Gastrocnemius medialis (tissue), 4 donors: ENCODE measurements around the gene BTBD16.

ENCODE experiments used
- CTCF ChIP-seq, 5 experiments: fragments of 450-650 bp in 3 of 5; fragments of 200-600 bp in 2 of 5; sonication (generic) in 2 of 5; IDR thresholded peaks in 4 of 5; conservative IDR thresholded peaks in 1 of 5; 1 replicate in 4 of 5; 2 replicates in 1 of 5; pipeline ENCODE4 v1.5.1; 2016 to 2019; ENCODE audit warnings: antibody characterized with exemption in 5 of 5, mild to moderate bottlenecking in 3 of 5, moderate library complexity in 3 of 5
- POLR2A ChIP-seq, 2 donors: fragments of 450-650 bp; IDR thresholded peaks; one replicate each; pipeline ENCODE4 v1.6.1; 2017; ENCODE audit warnings: antibody characterized with exemption in 2 of 2, mild to moderate bottlenecking in 2 of 2, moderate library complexity in 2 of 2

GRCh38 chr10:122301055-122301810 lies 30.1 kb downstream of the BTBD16 start:
- no peak for TF ChIP-seq CTCF (IDR thresholded peaks at IDR 0.05 in 4 of 5, conservative IDR thresholded peaks at IDR 0.05 in 1 of 5)
- no peak for TF ChIP-seq POLR2A (IDR thresholded peaks at IDR 0.05)
